ENCODE results near the gene KPNA1. TPM values are rescaled to one million over a fixed set of nuclear protein-coding genes. Genes with fewer than 3 reads are reported as not detected.

The KPNA1 gene
- total RNA-seq, 1 donor from 2014 or later = 54.0 TPM

- DNase-seq (ENCODE audit: extremely low spot score in 2 of 2) = no peak
- Histone ChIP-seq H3K4me1 (peaks cover 15% of the 10 kb centered on the region), H3K4me3 (no peak overlapping the region), H3K36me3 (peaks cover 0 to 11% of the 10 kb centered on the region in 2 donors), H3K27ac (no peak overlapping the region), H3K9me3 (no peaks in the 10 kb centered on the region), H3K27me3 (no peaks in the 10 kb centered on the region)
- TF ChIP-seq CTCF (IDR thresholded peaks at IDR 0.05) (no peak), POLR2A (IDR thresholded peaks at IDR 0.05) (no peak), POLR2AphosphoS5 (IDR thresholded peaks at IDR 0.05; ENCODE audit: insufficient read depth in 1 of 2, low read depth in 1 of 2) (no peak)
- intact Hi-C loops (cut with DNase I) = no loop called here
Measured at GRCh38 chr3:122468896-122469533, 45.7 kb downstream of the KPNA1 start.

- Histone ChIP-seq H3K4me3 (no peak overlapping the region), H3K4me1 (peaks cover 15% of the 10 kb centered on the region), H3K36me3 (peaks cover 0 to 21% of the 10 kb centered on the region in 2 donors), H3K27ac (no peak overlapping the region), H3K9me3 (no peaks in the 10 kb centered on the region), H3K27me3 (no peaks in the 10 kb centered on the region)
- intact Hi-C loops (cut with DNase I) = no loop called here
- DNase-seq (ENCODE audit: extremely low spot score in 2 of 2) = no peak
- no peak for TF ChIP-seq POLR2A (IDR thresholded peaks at IDR 0.05)
- TF ChIP-seq POLR2AphosphoS5 (IDR thresholded peaks at IDR 0.05; ENCODE audit: insufficient read depth in 1 of 2, low read depth in 1 of 2) = no peak
- TF ChIP-seq CTCF (IDR thresholded peaks at IDR 0.05) = no peak
Measured at GRCh38 chr3:122466701-122467240, 48.0 kb downstream of the KPNA1 start.

GRCh38 chr3:122464659-122465058 is 50.1 kb downstream of the KPNA1 start:
- no peak for DNase-seq (ENCODE audit: extremely low spot score in 2 of 2)
- no peaks in the 10 kb centered on the region for H3K9me3 ChIP-seq
- H3K4me1 ChIP-seq = peaks cover 8% of the 10 kb centered on the region
- H3K27me3 ChIP-seq = no peaks in the 10 kb centered on the region
- intact Hi-C loops (cut with DNase I) = no loop called here
- no peak overlapping the region for H3K4me3 ChIP-seq
- no peak overlapping the region for H3K27ac ChIP-seq
- TF ChIP-seq POLR2A (IDR thresholded peaks at IDR 0.05) (no peak), CTCF (IDR thresholded peaks at IDR 0.05) (no peak), POLR2AphosphoS5 (IDR thresholded peaks at IDR 0.05; ENCODE audit: insufficient read depth in 1 of 2, low read depth in 1 of 2) (no peak)
- peaks cover 0 to 25% of the 10 kb centered on the region in 2 donors for H3K36me3 ChIP-seq

GRCh38 chr3:122462406-122462805 is 52.3 kb downstream of the KPNA1 start:
- Histone ChIP-seq H3K4me1 (no peaks in the 10 kb centered on the region), H3K4me3 (no peak overlapping the region), H3K9me3 (no peaks in the 10 kb centered on the region), H3K36me3 (peaks cover 0 to 44% of the 10 kb centered on the region in 2 donors), H3K27ac (no peak overlapping the region), H3K27me3 (no peaks in the 10 kb centered on the region)
- no peak for TF ChIP-seq CTCF (IDR thresholded peaks at IDR 0.05)
- no peak for TF ChIP-seq POLR2A (IDR thresholded peaks at IDR 0.05)
- intact Hi-C loops (cut with DNase I) = no loop called here
- DNase-seq (ENCODE audit: extremely low spot score in 2 of 2) = no peak

- Histone ChIP-seq H3K4me3 (no peak overlapping the region), H3K4me1 (no peaks in the 10 kb centered on the region), H3K27me3 (no peaks in the 10 kb centered on the region), H3K36me3 (peaks cover 0 to 46% of the 10 kb centered on the region in 2 donors), H3K9me3 (no peaks in the 10 kb centered on the region), H3K27ac (no peak overlapping the region)
- intact Hi-C loops (cut with DNase I) = no loop called here
- TF ChIP-seq CTCF (IDR thresholded peaks at IDR 0.05) = no peak
- no peak for TF ChIP-seq POLR2AphosphoS5 (IDR thresholded peaks at IDR 0.05; ENCODE audit: insufficient read depth in 1 of 2, low read depth in 1 of 2)
- TF ChIP-seq POLR2A (IDR thresholded peaks at IDR 0.05) = no peak
- DNase-seq (ENCODE audit: extremely low spot score in 2 of 2) = no peak
Measured at GRCh38 chr3:122461806-122462205, 52.9 kb downstream of the KPNA1 start.

Data from vagina (tissue), 2 donors.